Transverse colon (tissue), 4 donors: ENCODE data around the gene MTERF4. TPM values are rescaled to one million over a fixed set of nuclear protein-coding genes. Genes with fewer than 3 reads are reported as not detected.
A peak's percentile ranks its signal among the peaks of the same experiment; 100 is the strongest.

ENCODE experiments used
- DNase-seq: peaks from one replicate; pipeline ENCODE4 v3.0.0-alpha.2; 2019
- H3K27ac ChIP-seq, 4 donors: fragments of 200-600 bp; sonication (generic); 2 replicates each; pipeline ENCODE4 v1.5.1; 2016 to 2018; ENCODE audit warnings: inconsistent platforms in 4 of 4
- H3K27me3 ChIP-seq: fragments of 200-600 bp; sonication (generic); 2 replicates; pipeline ENCODE4 v1.5.1; 2017; ENCODE audit warnings: inconsistent platforms
- H3K36me3 ChIP-seq, 4 donors: fragments of 200-600 bp; sonication (generic); 2 replicates each; pipeline ENCODE4 v1.5.1; 2017 to 2019; ENCODE audit warnings: inconsistent platforms in 4 of 4
- H3K4me1 ChIP-seq, 4 donors: fragments of 200-600 bp; sonication (generic); 2 replicates each; pipeline ENCODE4 v1.5.1; 2017 to 2020; ENCODE audit warnings: inconsistent platforms in 4 of 4
- H3K4me3 ChIP-seq, 4 donors: fragments of 200-600 bp; sonication (generic); 1 replicate in 1 of 4; 2 replicates in 3 of 4; pipeline versions ENCODE4 v1.5.1 to v1.6.1; 2017 to 2019; ENCODE audit warnings: inconsistent platforms in 4 of 4
- H3K9me3 ChIP-seq, 2 donors: fragments of 200-600 bp; sonication (generic); 2 replicates each; pipeline ENCODE4 v1.5.1; 2017 to 2019; ENCODE audit warnings: inconsistent platforms in 2 of 2
- EP300 ChIP-seq: sonication (generic); formaldehyde crosslinking; IDR thresholded peaks from one replicate; pipeline ENCODE4 v1.6.1; 2017; ENCODE audit warnings: antibody characterized with exemption, low read depth
- POLR2A ChIP-seq: fragments of 450-650 bp; IDR thresholded peaks from one replicate; pipeline ENCODE4 v1.6.1; 2016; ENCODE audit warnings: antibody characterized with exemption, mild to moderate bottlenecking, moderate library complexity
- POLR2AphosphoS5 ChIP-seq, 3 donors: sonication (generic); formaldehyde crosslinking; IDR thresholded peaks; one replicate each; pipeline ENCODE4 v1.6.1; 2016; ENCODE audit warnings: antibody characterized with exemption in 3 of 3
- WGBS, 2 donors: methylation state at CpG; one replicate each; pipeline ENCODE4 v1.1.5; 2018; ENCODE audit warnings: low coverage in 1 of 2; 5-methylcytosine and 5-hydroxymethylcytosine counted together
- in situ Hi-C, 4 donors: fragments of 200-750 bp; cut with MboI; loops; one replicate each; pipeline versions ENCODE4 v1.15.0 to v1.15.1; 2017; ENCODE audit warnings: low sequenced_read_pairs in 3 of 4, low pct_ligation_motif_present in 1 of 4, low pct_unique_long_range_greater_than_20kb in 1 of 4
- intact Hi-C: fragments of 100-400 bp; cut with DNase I; formaldehyde crosslinking; loops from one replicate; pipeline ENCODE4 v1.15.1; 2023; ENCODE audit warnings: low total_unique reads
- total RNA-seq, 4 donors: library from RNA; depleted of rRNA; stranded (reverse); fragments of >200 nt; gene quantifications; one replicate each; pipeline ENCODE4 v1.1.0, GENCODE V29; 2016
- TF ChIP-seq, protein P1 (sequence below), 5 experiments: fragments of 200-600 bp in 3 of 5; fragments of 450-650 bp in 2 of 5; sonication (generic) in 3 of 5; IDR thresholded peaks; 1 replicate in 2 of 5; 2 replicates in 3 of 5; pipeline ENCODE4 v1.5.1; 2016 to 2017; ENCODE audit warnings: antibody characterized with exemption in 5 of 5, inconsistent platforms in 3 of 5, mild to moderate bottlenecking in 2 of 5, moderate library complexity in 1 of 5

Gene MTERF4
- total RNA-seq, 4 donors from 2014 or later, result 25.4 to 161 (median 34.3) TPM

DNA sequence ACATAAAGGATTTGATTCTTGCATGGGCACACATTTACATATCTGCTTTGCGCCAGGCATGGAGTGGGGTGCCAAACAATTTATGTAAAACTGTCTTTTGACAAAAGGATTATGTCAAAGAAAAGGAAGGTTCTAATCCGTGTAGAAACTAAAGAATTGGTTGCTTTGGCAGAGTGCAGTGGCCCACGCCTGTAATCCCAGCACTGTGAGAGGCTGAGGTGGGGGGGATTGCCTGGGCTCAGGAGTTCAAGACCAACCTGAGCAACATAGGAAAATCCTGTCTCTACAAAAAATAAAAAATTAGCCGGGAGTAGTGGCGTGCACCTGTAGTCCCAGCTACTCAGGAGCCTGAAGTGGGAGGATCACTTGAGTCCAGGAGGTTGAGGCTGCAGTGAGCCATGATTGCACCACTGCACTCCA, 1.1 kb upstream of the MTERF4 start:
- intact Hi-C loops, result no loop called here
- DNase-seq, result no peak
- H3K4me1 ChIP-seq, result peaks cover 7 to 38% (median 19%) of the 10 kb centered on the region in 4 donors
- no peaks in the 10 kb centered on the region for H3K27me3 ChIP-seq
- in situ Hi-C loops, result no loop called here
- no peaks in the 10 kb centered on the region for H3K9me3 ChIP-seq
- WGBS, 2 donors, result 29 to 41% methylated on average over 5 of the region's 5 CpGs
- TF ChIP-seq, protein P1, sequence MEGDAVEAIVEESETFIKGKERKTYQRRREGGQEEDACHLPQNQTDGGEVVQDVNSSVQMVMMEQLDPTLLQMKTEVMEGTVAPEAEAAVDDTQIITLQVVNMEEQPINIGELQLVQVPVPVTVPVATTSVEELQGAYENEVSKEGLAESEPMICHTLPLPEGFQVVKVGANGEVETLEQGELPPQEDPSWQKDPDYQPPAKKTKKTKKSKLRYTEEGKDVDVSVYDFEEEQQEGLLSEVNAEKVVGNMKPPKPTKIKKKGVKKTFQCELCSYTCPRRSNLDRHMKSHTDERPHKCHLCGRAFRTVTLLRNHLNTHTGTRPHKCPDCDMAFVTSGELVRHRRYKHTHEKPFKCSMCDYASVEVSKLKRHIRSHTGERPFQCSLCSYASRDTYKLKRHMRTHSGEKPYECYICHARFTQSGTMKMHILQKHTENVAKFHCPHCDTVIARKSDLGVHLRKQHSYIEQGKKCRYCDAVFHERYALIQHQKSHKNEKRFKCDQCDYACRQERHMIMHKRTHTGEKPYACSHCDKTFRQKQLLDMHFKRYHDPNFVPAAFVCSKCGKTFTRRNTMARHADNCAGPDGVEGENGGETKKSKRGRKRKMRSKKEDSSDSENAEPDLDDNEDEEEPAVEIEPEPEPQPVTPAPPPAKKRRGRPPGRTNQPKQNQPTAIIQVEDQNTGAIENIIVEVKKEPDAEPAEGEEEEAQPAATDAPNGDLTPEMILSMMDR (IDR thresholded peaks at IDR 0.05), result no peak
- TF ChIP-seq POLR2AphosphoS5 (IDR thresholded peaks at IDR 0.05) (no peak), POLR2A (no peak), EP300 (no peak)
- H3K27ac ChIP-seq, result peak overlapping the region; percentile 87 to 93 (median 90)
- peak overlapping the region in 3 of 4 donors; percentile 67 to 82 (median 74) for H3K4me3 ChIP-seq
- peaks cover 0 to 12% (median 4%) of the 10 kb centered on the region in 4 donors for H3K36me3 ChIP-seq

DNA sequence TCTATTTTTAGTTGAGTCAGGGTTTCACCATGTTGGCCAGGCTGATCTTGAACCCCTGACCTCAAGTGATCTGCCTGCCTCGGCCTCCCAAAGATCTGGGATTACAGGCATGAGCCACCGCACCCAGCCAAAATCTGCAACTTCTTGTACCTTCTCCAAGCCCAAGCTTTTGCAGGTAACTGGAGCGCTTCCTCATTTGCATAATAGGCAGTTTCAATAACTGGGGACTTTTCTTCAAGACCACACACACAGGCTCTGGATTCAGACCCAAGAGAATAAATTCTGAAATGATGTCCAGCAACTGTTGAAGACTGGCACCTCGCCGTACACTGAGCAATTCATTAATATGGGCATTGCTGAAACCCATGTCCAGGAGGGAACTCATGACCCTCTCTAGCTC, 2.8 kb downstream of the MTERF4 start:
- no peak overlapping the region for H3K27ac ChIP-seq
- peaks cover 0 to 42% (median 4%) of the 10 kb centered on the region in 4 donors for H3K36me3 ChIP-seq
- WGBS, 2 donors, result 75 to 100% methylated on average over 5 of the region's 5 CpGs
- intact Hi-C loops (loop anchor here (5.0 kb wide), 1 partner anchor 1077 kb away; no protein-coding TSS in a partner anchor), in situ Hi-C loops (no loop called here)
- H3K27me3 ChIP-seq, result no peaks in the 10 kb centered on the region
- H3K4me3 ChIP-seq, result no peak overlapping the region
- no peak for DNase-seq
- TF ChIP-seq POLR2A, result no peak
- TF ChIP-seq POLR2AphosphoS5 (IDR thresholded peaks at IDR 0.05), result no peak
- TF ChIP-seq, protein P1 (IDR thresholded peaks at IDR 0.05), result no peak
- peaks cover 7 to 44% (median 19%) of the 10 kb centered on the region in 4 donors for H3K4me1 ChIP-seq
- no peaks in the 10 kb centered on the region for H3K9me3 ChIP-seq

DNA sequence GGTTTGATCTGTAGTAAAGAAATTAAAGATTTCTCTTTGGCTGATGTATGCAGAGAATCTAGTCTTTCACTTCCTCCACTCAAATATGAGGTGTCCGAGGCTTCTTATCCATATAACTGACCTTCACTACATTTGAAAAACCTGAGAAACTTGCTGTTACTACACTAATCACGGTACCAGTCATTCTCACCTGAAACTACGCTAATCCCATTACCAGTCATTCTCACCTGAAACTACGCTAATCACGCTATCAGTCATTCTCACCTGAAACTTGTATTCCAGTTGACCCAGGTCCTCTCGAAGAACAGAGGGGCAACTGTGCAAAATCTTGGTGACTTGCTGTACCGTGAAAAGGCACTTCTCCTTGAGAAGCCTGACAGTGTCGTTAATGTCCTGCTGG, 5.1 kb downstream of the MTERF4 start:
- Histone ChIP-seq H3K27me3 (no peaks in the 10 kb centered on the region), H3K4me3 (no peak overlapping the region), H3K27ac (no peak overlapping the region), H3K4me1 (peaks cover 0 to 33% (median 9%) of the 10 kb centered on the region in 4 donors), H3K36me3 (peaks cover 0 to 58% (median 4%) of the 10 kb centered on the region in 4 donors), H3K9me3 (no peaks in the 10 kb centered on the region)
- intact Hi-C loops, result loop anchor here (5.0 kb wide), 1 partner anchor 1075 kb away; no protein-coding TSS in a partner anchor
- no peak for DNase-seq
- WGBS, 2 donors, result 76 to 79% methylated on average over 2 to 8 of the region's 8 CpGs
- in situ Hi-C loops, result no loop called here
- TF ChIP-seq EP300 (no peak), POLR2A (no peak), POLR2AphosphoS5 (IDR thresholded peaks at IDR 0.05) (no peak)
- TF ChIP-seq, protein P1 (IDR thresholded peaks at IDR 0.05), result no peak

DNA sequence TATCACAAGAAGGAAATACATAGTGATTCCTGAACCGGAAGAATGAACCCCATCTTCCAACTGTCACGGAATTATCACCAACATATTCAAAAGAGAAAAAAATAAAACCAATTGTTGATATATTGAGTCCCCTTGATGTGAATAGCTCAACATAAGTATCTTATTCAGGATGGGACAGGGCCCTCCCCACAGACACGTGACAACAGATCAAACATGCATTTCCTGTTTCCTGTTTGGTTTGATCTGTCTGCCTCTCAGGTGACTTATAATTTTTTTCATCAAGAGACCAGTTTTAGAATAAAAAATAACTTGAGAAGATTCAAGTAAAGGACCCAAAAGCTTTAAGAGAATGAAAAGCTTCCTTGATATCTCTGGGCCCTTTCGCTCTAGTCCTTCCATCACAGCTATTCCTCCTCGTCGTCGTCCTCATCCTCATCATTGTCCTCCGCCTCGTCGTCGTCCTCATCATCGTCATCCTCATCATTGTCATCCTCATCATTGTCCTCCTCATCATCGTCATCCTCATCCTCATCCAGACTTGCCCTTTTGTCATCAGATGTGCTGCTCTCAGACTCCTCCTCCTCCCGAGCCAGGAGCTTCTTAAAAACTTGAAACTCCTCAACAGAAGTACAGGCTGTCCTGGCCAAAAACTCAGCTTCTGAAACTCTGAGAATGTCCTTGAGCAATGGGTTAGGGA, 6.3 kb downstream of the MTERF4 start:
- H3K4me3 ChIP-seq, result no peak overlapping the region
- peaks cover 0 to 59% (median 4%) of the 10 kb centered on the region in 4 donors for H3K36me3 ChIP-seq
- TF ChIP-seq POLR2AphosphoS5 (IDR thresholded peaks at IDR 0.05) (no peak), EP300 (no peak), POLR2A (no peak)
- TF ChIP-seq, protein P1 (IDR thresholded peaks at IDR 0.05), result no peak
- DNase-seq, result no peak
- WGBS, 2 donors, result 86 to 90% methylated on average over 14 of the region's 14 CpGs
- H3K27me3 ChIP-seq, result no peaks in the 10 kb centered on the region
- no peaks in the 10 kb centered on the region for H3K9me3 ChIP-seq
- no peak overlapping the region for H3K27ac ChIP-seq
- intact Hi-C loops (loop anchor here (5.0 kb wide), 1 partner anchor 1073 kb away; no protein-coding TSS in a partner anchor), in situ Hi-C loops (no loop called here)
- peaks cover 0 to 26% (median 1%) of the 10 kb centered on the region in 4 donors for H3K4me1 ChIP-seq
